Nephron (organoid): Measurements from ENCODE around the gene PFDN6.

ENCODE experiments used
- H3K27ac Mint-ChIP-seq, 3 experiments: 2 replicates each; pipeline ENCODE4 v1.8.0; 2020; ENCODE audit warnings: mixed read lengths in 3 of 3, mild to moderate bottlenecking in 2 of 3, moderate library complexity in 1 of 3
- H3K27me3 Mint-ChIP-seq: 2 replicates; pipeline ENCODE4 v1.8.0; 2021; ENCODE audit warnings: low read depth, mild to moderate bottlenecking, moderate library complexity, mixed read lengths
- H3K36me3 Mint-ChIP-seq: 2 replicates; pipeline ENCODE4 v1.8.0; 2020; ENCODE audit warnings: low read depth, mixed read lengths
- H3K4me1 Mint-ChIP-seq: 2 replicates; pipeline ENCODE4 v1.8.0; 2020; ENCODE audit warnings: mixed read lengths
- H3K4me3 Mint-ChIP-seq, 3 experiments: 2 replicates each; pipeline ENCODE4 v1.8.0; 2020; ENCODE audit warnings: mild to moderate bottlenecking in 3 of 3, mixed read lengths in 3 of 3, moderate library complexity in 2 of 3
- H3K9me3 Mint-ChIP-seq: 2 replicates; pipeline ENCODE4 v1.8.0; 2020; ENCODE audit warnings: mixed read lengths
- CTCF ChIP-seq, 3 experiments: fragments of 200-600 bp; sonication (generic); IDR thresholded peaks; one replicate each; pipeline ENCODE4 v1.5.0; 2021; ENCODE audit warnings: antibody characterized with exemption in 3 of 3; ENCODE audit not compliant: unreplicated experiment in 3 of 3

The PFDN6 gene

GRCh38 chr6:33290459-33290858, 1.1 kb downstream of the PFDN6 start:
- Mint-ChIP-seq H3K4me1 (peaks cover 31% of the 10 kb centered on the region), H3K36me3 (peaks cover 33% of the 10 kb centered on the region), H3K27me3 (no peaks in the 10 kb centered on the region), H3K27ac (peak overlapping the region in 1 of 3 experiments; percentile 35), H3K4me3 (peak overlapping the region; percentile 96 to 98 (median 98)), H3K9me3 (no peaks in the 10 kb centered on the region)
- no peak for TF ChIP-seq CTCF (IDR thresholded peaks at IDR 0.05; ENCODE audit: unreplicated experiment in 3 of 3)

DNA sequence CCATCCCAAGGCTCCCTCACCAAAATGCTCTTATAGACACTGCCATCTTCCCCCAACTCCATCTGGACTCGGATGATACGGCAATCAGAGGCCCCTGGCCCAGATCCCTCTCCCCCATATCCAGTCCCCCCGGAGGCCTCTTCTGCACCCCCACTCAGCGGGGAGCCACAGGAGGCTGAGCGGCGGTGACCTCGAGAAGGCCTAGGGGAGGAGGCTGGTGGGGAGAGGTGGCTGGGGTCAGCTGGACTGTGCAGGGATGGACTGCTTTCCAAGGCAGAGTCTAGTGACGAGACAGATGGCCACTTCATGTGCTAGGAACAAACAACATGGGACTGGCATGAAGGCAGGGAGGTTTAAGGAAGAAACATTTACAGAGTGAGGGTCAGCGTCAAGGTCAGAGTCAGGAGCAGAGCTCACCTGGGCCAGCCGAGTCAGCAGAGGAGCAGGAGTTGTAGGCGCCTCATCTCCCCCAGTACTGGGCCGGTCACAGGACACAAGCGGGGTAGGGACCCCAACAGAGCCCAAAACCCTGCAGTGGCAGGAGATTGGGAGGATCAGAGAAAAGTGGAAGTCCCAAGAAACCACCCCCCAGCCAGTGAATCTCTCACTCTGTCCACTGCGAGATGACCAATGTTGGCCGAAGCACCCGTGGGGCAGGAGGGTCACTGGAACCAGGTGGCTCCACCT, 3.7 kb downstream of the PFDN6 start:
- TF ChIP-seq CTCF (IDR thresholded peaks at IDR 0.05; ENCODE audit: unreplicated experiment in 3 of 3): no peak
- Mint-ChIP-seq H3K9me3 (no peaks in the 10 kb centered on the region), H3K27ac (peak overlapping the region in 1 of 3 experiments; percentile 67), H3K4me3 (peak overlapping the region in 2 of 3 experiments; percentile 16 to 68), H3K36me3 (peaks cover 19% of the 10 kb centered on the region), H3K27me3 (no peaks in the 10 kb centered on the region), H3K4me1 (peaks cover 30% of the 10 kb centered on the region)

DNA sequence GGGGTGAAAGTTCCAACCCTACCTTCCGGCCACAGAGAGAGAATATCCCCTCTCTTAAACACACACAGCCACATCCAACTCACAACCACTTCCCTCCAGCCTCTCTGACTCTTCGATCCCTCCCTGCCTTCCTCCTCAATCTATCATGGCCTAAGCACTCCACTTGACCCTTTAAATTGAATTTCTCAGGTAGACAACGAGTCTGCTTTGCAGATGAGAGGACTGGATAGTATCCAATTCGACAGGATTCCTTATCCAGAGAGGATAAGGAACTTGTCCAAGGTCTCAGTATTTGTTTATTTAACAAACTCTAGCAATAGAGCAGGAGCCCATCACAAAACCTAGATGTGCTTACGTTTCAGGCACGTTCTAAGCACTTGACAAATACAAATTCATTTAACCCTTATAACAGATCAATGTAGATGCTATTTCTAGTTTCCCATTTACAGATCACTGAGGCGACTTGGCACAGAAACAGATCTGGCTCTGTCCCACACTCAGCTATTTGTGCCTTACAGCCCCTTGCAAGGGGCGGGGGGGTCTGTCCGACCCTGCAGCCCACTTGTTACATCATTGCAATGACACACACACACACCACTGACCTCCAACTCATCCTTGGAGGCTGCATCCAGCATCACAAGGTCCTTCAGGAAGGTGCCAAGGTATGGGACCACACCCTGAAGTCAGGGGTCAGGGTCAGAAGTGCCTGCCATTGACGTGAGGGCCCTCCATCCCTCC, 4.9 kb downstream of the PFDN6 start:
- peaks cover 15% of the 10 kb centered on the region for H3K36me3 Mint-ChIP-seq
- peaks cover 26% of the 10 kb centered on the region for H3K4me1 Mint-ChIP-seq
- H3K27ac Mint-ChIP-seq: no peak overlapping the region
- H3K27me3 Mint-ChIP-seq: no peaks in the 10 kb centered on the region
- peak overlapping the region; percentile 29 to 52 (median 29) for H3K4me3 Mint-ChIP-seq
- H3K9me3 Mint-ChIP-seq: no peaks in the 10 kb centered on the region
- no peak for TF ChIP-seq CTCF (IDR thresholded peaks at IDR 0.05; ENCODE audit: unreplicated experiment in 3 of 3)

GRCh38 chr6:33295621-33296369, 6.4 kb downstream of the PFDN6 start:
- Mint-ChIP-seq H3K4me3 (peak overlapping the region; percentile 83 to 93 (median 88)), H3K27me3 (no peaks in the 10 kb centered on the region), H3K36me3 (peaks cover 15% of the 10 kb centered on the region), H3K27ac (peak overlapping the region in 2 of 3 experiments; percentile 26 to 79), H3K9me3 (no peaks in the 10 kb centered on the region), H3K4me1 (peaks cover 22% of the 10 kb centered on the region)
- no peak for TF ChIP-seq CTCF (IDR thresholded peaks at IDR 0.05; ENCODE audit: unreplicated experiment in 3 of 3)

GRCh38 chr6:33296797-33297405, 7.5 kb downstream of the PFDN6 start:
- no peaks in the 10 kb centered on the region for H3K27me3 Mint-ChIP-seq
- H3K4me3 Mint-ChIP-seq: peak overlapping the region; percentile 93 to 100 (median 96)
- TF ChIP-seq CTCF (IDR thresholded peaks at IDR 0.05; ENCODE audit: unreplicated experiment in 3 of 3): no peak
- H3K4me1 Mint-ChIP-seq: peaks cover 16% of the 10 kb centered on the region
- no peaks in the 10 kb centered on the region for H3K9me3 Mint-ChIP-seq
- peak overlapping the region in 2 of 3 experiments; percentile 74 to 79 for H3K27ac Mint-ChIP-seq
- H3K36me3 Mint-ChIP-seq: peaks cover 20% of the 10 kb centered on the region
